ENCODE data around the gene MPC1L. TPM values are rescaled to one million over a fixed set of nuclear protein-coding genes. Genes with fewer than 3 reads are reported as not detected.

Gene MPC1L
- polyA plus RNA-seq, 1 donor (not counting 4 experiments of a cell fraction or from before 2014, with no cell fraction given): not detected

- Histone ChIP-seq H3K9me3 (ENCODE audit: control insufficient read depth, low read depth, low read length) (no peaks in the 10 kb centered on the region), H3K36me3 (ENCODE audit: control insufficient read depth in 2 of 2, extremely low read depth in 1 of 2, insufficient read depth in 2 of 2, low read length in 2 of 2) (peaks cover 13 to 14% of the 10 kb centered on the region in 2 experiments), H3K4me2 (ENCODE audit: control insufficient read depth, extremely low read depth, insufficient read depth, low read depth, low read length) (no peak overlapping the region), H4K20me1 (ENCODE audit: control insufficient read depth, extremely low read depth, insufficient read depth, low read length) (no peaks in the 10 kb centered on the region), H3K27ac (ENCODE audit: control insufficient read depth, insufficient read depth, low read length) (no peak overlapping the region), H3K9ac (ENCODE audit: control insufficient read depth, extremely low read depth, insufficient read depth, low read length) (no peak overlapping the region), H3K9me1 (ENCODE audit: control insufficient read depth, extremely low read depth, insufficient read depth, low read length) (no peaks in the 10 kb centered on the region), H3K27me3 (ENCODE audit: control insufficient read depth, extremely low read depth, insufficient read depth, low read length) (no peaks in the 10 kb centered on the region), H3K4me1 (ENCODE audit: control insufficient read depth, extremely low read depth, insufficient read depth, low read length) (no peaks in the 10 kb centered on the region), H2AFZ (ENCODE audit: control insufficient read depth, low read length) (no peak overlapping the region), H3K79me2 (ENCODE audit: control insufficient read depth, insufficient read depth, low read length) (no peaks in the 10 kb centered on the region), H3K4me3 (ENCODE audit: control insufficient read depth in 2 of 3, extremely low read depth in 1 of 3, insufficient read depth in 2 of 3, low read depth in 1 of 3, low read length in 3 of 3) (no peak overlapping the region)
- FAIRE-seq: no peak
- TF ChIP-seq EZH2 (IDR thresholded peaks at IDR 0.05; ENCODE audit: low read length) (no peak), CTCF (optimal IDR thresholded peaks at IDR 0.05 in 1 of 3, IDR thresholded peaks at IDR 0.05 in 1 of 3, conservative IDR thresholded peaks at IDR 0.05 in 1 of 3; ENCODE audit: extremely low read depth in 1 of 3, insufficient read depth in 2 of 3, low read length in 3 of 3) (no peak)
- no peak for DNase-seq (ENCODE audit: low read depth, low spot score)
- dilution Hi-C loops (cut with MboI; ENCODE audit: extremely low pct_ligation_motif_present, low sequenced_read_pairs): no loop called here
These were observed 47.9 kb downstream of the MPC1L start for GRCh38 chrX:40671126-40671525.

Other genes with a start within 250 kb of the MPC1L start
- gene ATP6AP2, start 42.5 kb upstream of the MPC1L start, polyA plus RNA-seq: 176 to 207 TPM (median 203 TPM) in 3 replicates
- gene CXorf38, start 24.1 kb downstream of the MPC1L start, polyA plus RNA-seq: 9.7 to 10.6 TPM (median 10.6 TPM) in 3 replicates
- 19.9 to 28.0 TPM (median 25.9 TPM) in 3 replicates for gene MED14, start 112.1 kb downstream of the MPC1L start, polyA plus RNA-seq